Lower leg skin (tissue), 4 donors: Measurements from ENCODE around the gene ZNF555. TPM values are rescaled to one million over a fixed set of nuclear protein-coding genes. Genes with fewer than 3 reads are reported as not detected.

Experiments
- DNase-seq, 2 donors: peaks; one replicate each; pipeline ENCODE4 v3.0.0-alpha.2; 2019; ENCODE audit warnings: low spot score in 2 of 2
- H3K4me3 ChIP-seq: fragments of 200-600 bp; sonication (generic); 2 replicates; pipeline ENCODE4 v1.5.1; 2017; ENCODE audit warnings: mild to moderate bottlenecking, low read depth; ENCODE audit not compliant: poor library complexity, severe bottlenecking
- POLR2A ChIP-seq, 2 donors: fragments of 450-650 bp; IDR thresholded peaks; one replicate each; pipeline ENCODE4 v1.6.1; 2016 to 2017; ENCODE audit warnings: antibody characterized with exemption in 2 of 2, mild to moderate bottlenecking in 1 of 2, moderate library complexity in 1 of 2
- WGBS, 2 donors: methylation state at CpG; one replicate each; pipeline ENCODE4 v1.1.5; 2018; 5-methylcytosine and 5-hydroxymethylcytosine counted together
- intact Hi-C: fragments of 100-400 bp; cut with DNase I; formaldehyde crosslinking; loops from one replicate; pipeline ENCODE4 v1.15.0; 2023; ENCODE audit warnings: low total_unique reads
- total RNA-seq, 4 donors: library from RNA; depleted of rRNA; stranded (reverse); fragments of >200 nt; gene quantifications; one replicate each; pipeline ENCODE4 v1.1.0, GENCODE V29; 2016
- TF ChIP-seq, protein P1 (sequence below), 3 donors: fragments of 450-650 bp; IDR thresholded peaks; one replicate each; pipeline ENCODE4 v1.5.1; 2016; ENCODE audit warnings: antibody characterized with exemption in 3 of 3, mild to moderate bottlenecking in 3 of 3, moderate library complexity in 2 of 3

Gene ZNF555
- total RNA-seq, 4 donors from 2014 or later: 2.4 to 5.5 (median 3.6) TPM

DNA sequence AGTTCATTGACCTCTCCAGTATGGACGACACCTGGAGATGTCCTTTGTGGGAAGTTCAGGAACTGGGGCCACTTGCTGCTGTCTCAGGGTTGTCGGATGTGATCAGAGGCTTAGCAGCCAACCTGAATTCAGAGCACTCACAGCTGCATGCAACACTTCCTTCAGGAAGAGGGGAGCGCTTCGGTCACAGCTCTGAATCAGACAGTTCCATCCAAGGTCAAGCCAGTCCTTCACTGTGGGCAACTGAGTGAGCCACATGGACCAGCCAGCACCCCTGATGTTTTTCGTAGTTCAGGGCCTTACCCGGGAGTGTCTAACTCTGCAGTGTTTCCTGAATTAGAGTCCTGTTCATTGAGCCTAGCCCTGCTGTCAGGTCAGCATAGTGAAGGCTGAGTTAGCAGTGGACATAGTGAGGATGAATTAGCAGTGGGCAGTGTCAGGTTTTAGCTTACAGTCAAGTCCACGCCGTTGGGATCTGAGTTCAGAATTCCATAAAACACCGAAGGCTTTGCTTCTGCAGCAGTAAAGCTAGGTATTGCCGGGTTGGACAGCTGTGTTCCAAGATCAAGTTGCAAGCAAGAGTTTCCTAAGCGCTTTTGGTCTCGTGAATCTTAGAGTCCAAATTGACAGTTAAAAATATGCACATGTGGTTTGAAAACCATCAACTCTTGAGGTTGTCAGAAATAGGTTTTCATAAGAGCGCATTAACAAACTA, 5.1 kb downstream of the ZNF555 start:
- intact Hi-C loops: no loop called here
- TF ChIP-seq, protein P1, sequence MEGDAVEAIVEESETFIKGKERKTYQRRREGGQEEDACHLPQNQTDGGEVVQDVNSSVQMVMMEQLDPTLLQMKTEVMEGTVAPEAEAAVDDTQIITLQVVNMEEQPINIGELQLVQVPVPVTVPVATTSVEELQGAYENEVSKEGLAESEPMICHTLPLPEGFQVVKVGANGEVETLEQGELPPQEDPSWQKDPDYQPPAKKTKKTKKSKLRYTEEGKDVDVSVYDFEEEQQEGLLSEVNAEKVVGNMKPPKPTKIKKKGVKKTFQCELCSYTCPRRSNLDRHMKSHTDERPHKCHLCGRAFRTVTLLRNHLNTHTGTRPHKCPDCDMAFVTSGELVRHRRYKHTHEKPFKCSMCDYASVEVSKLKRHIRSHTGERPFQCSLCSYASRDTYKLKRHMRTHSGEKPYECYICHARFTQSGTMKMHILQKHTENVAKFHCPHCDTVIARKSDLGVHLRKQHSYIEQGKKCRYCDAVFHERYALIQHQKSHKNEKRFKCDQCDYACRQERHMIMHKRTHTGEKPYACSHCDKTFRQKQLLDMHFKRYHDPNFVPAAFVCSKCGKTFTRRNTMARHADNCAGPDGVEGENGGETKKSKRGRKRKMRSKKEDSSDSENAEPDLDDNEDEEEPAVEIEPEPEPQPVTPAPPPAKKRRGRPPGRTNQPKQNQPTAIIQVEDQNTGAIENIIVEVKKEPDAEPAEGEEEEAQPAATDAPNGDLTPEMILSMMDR (IDR thresholded peaks at IDR 0.05): no peak
- no peak for TF ChIP-seq POLR2A (IDR thresholded peaks at IDR 0.05)
- 89 to 92% methylated on average over 13 of the region's 13 CpGs for WGBS, 2 donors
- DNase-seq: no peak
- no peak overlapping the region for H3K4me3 ChIP-seq

DNA sequence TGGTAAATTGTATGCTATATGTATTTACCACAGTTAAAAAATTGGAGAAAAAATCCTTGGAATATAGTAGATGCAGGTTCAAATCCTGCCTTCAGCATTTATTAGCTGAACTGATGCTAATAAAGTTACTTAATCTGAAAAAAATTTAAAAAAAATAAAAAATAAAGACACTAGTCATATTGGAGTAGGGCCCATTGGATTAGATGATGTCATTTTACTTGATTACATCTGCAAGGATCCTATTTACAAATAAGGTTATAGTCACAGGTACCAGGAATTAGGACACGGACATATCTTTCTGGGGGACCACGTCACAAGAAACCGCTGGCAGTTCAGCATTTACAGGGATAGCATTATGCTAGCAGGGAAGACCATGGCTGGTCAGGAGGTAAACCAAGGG, 6.2 kb downstream of the ZNF555 start:
- TF ChIP-seq, protein P1 (IDR thresholded peaks at IDR 0.05): no peak
- no peak for TF ChIP-seq POLR2A (IDR thresholded peaks at IDR 0.05)
- no peak for DNase-seq
- intact Hi-C loops: no loop called here
- 97 to 99% methylated on average over 3 of the region's 3 CpGs for WGBS, 2 donors
- H3K4me3 ChIP-seq: no peak overlapping the region

DNA sequence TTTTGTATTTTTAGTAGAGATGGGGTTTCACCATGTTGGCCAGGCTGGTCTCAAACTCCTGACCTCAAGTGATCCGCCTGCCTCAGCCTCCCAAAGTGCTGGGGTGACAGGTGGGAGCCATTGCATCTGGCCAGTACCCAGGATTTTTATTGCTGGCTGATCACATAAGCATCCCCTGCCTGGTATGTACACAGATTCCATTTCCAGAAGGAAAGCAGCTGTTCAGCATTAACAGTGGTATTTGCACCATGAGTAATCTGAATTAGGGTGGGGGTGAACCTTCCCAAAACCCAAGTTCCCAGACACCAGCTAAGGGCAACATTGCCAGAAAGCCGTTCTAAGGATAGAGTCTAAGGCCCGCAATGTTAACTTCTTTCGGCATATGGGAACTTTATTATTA, 7.3 kb downstream of the ZNF555 start:
- H3K4me3 ChIP-seq: no peak overlapping the region
- TF ChIP-seq POLR2A (IDR thresholded peaks at IDR 0.05): no peak
- TF ChIP-seq, protein P1 (IDR thresholded peaks at IDR 0.05): no peak
- intact Hi-C loops: no loop called here
- 70 to 76% methylated on average over 4 of the region's 4 CpGs for WGBS, 2 donors
- no peak for DNase-seq

DNA sequence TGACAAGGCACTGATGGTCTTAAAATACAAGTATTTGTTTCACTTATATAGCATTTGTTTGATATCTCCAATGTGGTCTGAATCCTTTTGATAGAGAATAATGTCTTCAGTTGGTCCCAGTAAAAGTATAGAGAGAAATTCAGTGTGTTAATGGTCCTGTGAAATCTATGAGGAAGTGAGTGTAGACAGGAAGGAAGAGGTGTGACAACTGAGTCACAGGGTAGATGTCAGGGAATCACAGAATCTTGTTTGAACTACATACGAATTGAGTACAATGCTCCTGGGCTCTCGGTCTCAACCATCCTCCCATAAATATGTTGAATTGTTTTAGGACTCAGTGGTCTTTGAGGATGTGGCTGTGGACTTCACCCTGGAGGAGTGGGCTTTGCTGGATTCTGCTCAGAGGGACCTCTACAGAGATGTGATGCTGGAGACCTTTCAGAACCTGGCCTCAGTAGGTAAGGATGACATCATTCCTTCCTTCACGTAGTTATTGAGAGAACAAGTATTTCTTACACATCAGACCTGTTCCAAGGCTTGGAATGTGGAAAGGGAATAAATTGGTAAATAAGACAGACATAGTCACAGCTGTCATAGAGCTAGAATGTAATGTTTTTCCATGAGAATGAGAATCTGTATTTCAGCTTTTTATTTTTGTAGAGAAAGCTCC, 9.1 kb downstream of the ZNF555 start:
- DNase-seq: no peak
- H3K4me3 ChIP-seq: no peak overlapping the region
- intact Hi-C loops: no loop called here
- no peak for TF ChIP-seq POLR2A (IDR thresholded peaks at IDR 0.05)
- TF ChIP-seq, protein P1 (IDR thresholded peaks at IDR 0.05): no peak
- 82 to 90% methylated on average over 3 of the region's 3 CpGs for WGBS, 2 donors

DNA sequence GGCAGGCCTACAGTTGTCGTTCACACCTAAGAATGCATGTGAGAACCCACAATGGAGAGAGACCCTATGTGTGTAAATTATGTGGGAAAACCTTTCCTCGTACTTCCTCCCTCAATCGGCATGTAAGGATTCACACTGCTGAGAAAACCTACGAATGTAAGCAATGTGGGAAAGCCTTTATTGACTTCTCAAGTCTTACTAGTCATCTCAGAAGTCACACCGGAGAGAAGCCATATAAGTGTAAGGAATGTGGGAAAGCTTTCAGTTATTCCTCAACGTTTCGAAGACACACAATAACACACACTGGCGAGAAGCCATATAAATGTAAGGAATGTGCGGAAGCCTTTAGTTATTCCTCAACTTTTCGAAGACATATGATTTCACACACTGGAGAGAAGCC, 11.3 kb downstream of the ZNF555 start:
- 97% methylated on average over 10 of the region's 10 CpGs for WGBS, 2 donors
- intact Hi-C loops: no loop called here
- H3K4me3 ChIP-seq: no peak overlapping the region
- DNase-seq: no peak
- TF ChIP-seq POLR2A (IDR thresholded peaks at IDR 0.05): no peak
- TF ChIP-seq, protein P1 (IDR thresholded peaks at IDR 0.05): no peak
